ENCODE results near the gene EEF1AKMT3.

The EEF1AKMT3 gene

GRCh38 chr12:57755194-57755453 lies 17.3 kb upstream of the EEF1AKMT3 start:
- Mint-ChIP-seq H3K27me3 (no peaks in the 10 kb centered on the region), H3K27ac (no peak overlapping the region), H3K4me1 (peaks cover 70% of the 10 kb centered on the region), H3K9me3 (no peaks in the 10 kb centered on the region), H3K4me3 (peak overlapping the region; percentile 40 to 77)
- DNase-seq (no peak), ATAC-seq (no peak)

DNA sequence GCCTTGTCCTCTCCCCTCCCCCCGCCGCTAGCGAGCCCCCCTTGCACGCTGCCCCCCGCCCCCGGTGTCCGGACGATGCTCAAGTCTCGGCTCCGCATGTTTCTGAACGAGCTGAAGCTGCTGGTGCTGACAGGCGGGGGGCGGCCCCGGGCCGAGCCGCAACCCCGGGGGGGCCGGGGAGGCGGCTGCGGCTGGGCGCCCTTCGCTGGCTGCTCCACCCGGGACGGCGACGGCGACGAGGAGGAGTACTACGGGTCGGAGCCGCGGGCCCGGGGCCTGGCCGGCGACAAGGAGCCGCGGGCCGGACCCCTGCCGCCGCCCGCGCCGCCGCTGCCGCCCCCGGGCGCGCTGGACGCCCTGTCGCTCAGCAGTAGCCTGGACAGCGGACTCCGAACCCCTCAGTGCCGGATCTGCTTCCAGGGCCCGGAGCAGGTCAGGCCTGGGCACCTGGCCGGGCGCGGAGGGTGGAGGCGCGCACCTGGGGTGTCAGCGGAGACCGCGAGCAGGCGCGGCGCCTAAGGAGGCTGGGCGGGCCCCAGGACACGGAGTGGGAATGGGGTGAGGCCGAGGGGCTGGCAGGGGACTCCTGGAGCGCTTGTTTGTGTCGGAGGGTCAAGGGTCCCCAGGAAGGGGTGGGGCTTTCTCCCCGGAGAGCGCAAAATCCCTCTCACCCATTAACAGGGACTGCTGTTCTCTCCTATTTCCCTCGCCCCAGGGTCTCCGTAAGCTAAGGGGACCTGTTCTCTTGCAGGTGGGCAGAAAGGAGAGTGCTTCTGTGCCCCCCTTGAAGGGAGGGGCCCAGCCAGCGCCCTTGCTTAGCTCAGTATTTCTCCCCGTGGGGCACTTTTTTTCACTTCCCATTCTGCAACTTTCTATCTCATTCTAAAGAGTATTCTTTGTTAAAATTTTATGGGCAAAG lies 16.7 kb upstream of the EEF1AKMT3 start:
- DNase-seq (no peak), ATAC-seq (no peak)
- Mint-ChIP-seq H3K4me1 (peaks cover 64% of the 10 kb centered on the region), H3K4me3 (peak overlapping the region; percentile 92 to 93), H3K27me3 (no peaks in the 10 kb centered on the region), H3K27ac (peak overlapping the region; percentile 31 to 87), H3K9me3 (no peaks in the 10 kb centered on the region)

DNA sequence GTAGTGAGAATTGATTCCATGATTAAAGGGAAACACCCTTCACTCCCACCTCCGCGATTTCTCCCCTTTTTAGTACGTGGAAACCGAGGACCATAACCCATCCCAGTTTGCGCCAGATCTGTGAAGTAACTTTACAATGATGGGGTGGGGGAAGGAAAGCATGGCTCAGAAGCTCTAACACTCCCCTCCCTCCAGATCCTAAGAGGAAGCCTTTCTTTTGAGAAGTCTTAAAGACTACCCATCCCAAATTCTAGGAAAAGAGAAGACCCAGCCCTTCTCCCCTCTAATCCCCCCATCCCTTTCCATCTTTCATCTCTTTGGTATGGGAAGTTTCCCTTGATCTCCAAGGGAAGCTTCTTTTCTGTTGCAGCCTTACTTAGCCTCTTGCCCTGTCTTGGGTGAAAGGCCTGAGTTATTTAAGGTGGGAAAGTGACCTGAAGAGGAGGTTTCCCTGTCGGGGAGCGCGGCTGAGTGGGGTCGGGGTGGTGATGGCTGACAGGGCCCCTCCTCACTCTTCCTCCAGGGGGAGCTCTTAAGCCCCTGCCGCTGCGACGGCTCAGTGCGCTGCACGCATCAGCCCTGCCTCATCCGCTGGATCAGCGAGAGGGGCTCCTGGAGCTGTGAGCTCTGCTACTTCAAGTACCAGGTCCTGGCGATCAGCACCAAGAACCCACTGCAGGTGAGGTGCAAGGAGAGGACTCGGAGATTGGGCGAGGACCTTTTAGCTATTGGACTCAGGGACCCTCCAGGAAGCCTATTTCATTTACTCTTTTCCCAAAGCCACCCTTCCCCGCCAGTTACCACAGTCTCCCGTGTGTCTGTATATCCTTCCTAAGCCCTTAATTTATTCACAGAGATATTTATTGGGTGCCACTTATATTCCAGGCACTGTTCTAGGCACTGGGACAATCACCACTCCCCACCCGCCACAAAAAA lies 15.7 kb upstream of the EEF1AKMT3 start:
- Mint-ChIP-seq H3K27ac (peak overlapping the region; percentile 87), H3K4me1 (peaks cover 64% of the 10 kb centered on the region)

GRCh38 chr12:57757771-57758170 lies 14.6 kb upstream of the EEF1AKMT3 start:
- no peak overlapping the region for H3K27ac Mint-ChIP-seq
- no peak overlapping the region for H3K4me3 Mint-ChIP-seq
- H3K27me3 Mint-ChIP-seq, result no peaks in the 10 kb centered on the region
- no peaks in the 10 kb centered on the region for H3K9me3 Mint-ChIP-seq
- no peak for DNase-seq
- peaks cover 64% of the 10 kb centered on the region for H3K4me1 Mint-ChIP-seq
- ATAC-seq, result no peak

More for the DNA sequence above, 15.7 kb upstream of the EEF1AKMT3 start:
- Mint-ChIP-seq H3K9me3 (no peaks in the 10 kb centered on the region), H3K4me3 (peak overlapping the region; percentile 92 to 93), H3K27me3 (no peaks in the 10 kb centered on the region)
- DNase-seq (peak; percentile 75 to 76), ATAC-seq (peak; percentile 44)

- Mint-ChIP-seq H3K27ac (no peak overlapping the region), H3K4me3 (no peak overlapping the region), H3K9me3 (no peaks in the 10 kb centered on the region), H3K27me3 (no peaks in the 10 kb centered on the region), H3K4me1 (peaks cover 59% of the 10 kb centered on the region)
- DNase-seq (no peak), ATAC-seq (no peak)
These were observed 13.7 kb upstream of the EEF1AKMT3 start for GRCh38 chr12:57758552-57759359.

DNA sequence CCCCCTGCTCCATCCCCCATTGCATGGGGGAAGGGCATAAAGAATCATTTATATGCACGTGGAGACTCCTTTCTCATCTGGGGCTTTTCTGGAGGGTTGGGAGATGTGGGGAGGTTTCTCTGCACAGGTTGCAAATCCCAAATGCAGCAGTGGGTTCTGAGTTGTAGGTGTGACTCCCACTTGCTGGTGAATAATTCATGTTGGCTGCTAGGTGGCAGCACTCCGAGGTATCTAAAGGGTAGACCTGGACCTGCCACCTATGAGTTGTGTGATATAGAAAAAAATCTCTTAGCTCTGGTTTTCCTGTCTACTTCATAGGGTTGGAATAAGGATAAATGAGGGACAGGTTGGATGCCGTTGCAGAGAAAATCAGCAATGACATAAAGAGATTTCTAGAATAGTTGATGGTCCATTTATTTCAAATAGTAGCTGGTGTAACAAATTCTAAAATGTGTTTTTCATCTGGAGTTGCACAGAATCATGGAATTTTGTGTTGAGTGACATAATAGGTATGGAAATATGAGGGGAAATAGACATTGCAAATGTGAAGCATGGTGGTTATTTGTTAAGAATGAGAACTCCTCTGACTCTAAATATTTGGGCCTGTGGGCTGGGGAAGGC lies 12.9 kb upstream of the EEF1AKMT3 start:
- no peaks in the 10 kb centered on the region for H3K9me3 Mint-ChIP-seq
- H3K4me1 Mint-ChIP-seq, result peaks cover 59% of the 10 kb centered on the region
- DNase-seq, result no peak
- H3K27me3 Mint-ChIP-seq, result no peaks in the 10 kb centered on the region
- no peak overlapping the region for H3K27ac Mint-ChIP-seq
- H3K4me3 Mint-ChIP-seq, result no peak overlapping the region
- peak; percentile 42 for ATAC-seq

DNA sequence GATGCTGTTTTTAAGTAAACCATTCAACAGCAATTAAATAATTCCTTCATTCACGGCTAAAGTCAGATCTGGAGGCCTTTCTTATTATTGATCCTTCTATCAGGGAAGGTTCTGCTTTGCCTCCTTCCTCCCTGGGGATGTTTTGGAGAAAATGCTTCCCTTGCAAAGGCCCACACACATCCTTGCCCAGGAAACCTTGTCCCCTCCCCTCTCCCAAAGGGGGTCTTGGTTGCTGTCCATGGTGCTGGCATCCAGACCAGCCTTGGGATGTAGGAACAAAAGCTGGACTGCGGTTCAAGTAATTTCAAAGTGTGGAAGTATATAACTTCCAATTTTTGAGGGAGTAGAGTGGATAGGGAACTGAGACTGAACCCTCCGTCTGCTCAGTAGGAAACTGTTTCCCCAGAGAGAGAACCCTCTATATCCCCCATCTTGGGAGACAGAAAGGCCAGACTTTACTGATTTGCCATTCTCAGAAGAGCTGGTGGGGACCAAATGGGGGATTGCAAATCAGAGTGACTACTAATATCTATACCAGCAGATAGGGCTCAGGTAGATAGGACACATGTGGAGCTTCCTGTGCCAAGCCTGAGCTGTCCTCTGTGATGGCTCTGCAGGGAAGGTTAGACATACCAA lies 11.9 kb upstream of the EEF1AKMT3 start:
- no peak for ATAC-seq
- H3K4me3 Mint-ChIP-seq, result no peak overlapping the region

GRCh38 chr12:57761391-57761998 lies 10.9 kb upstream of the EEF1AKMT3 start:
- Mint-ChIP-seq H3K27me3 (peaks cover 4% of the 10 kb centered on the region), H3K4me3 (no peak overlapping the region), H3K9me3 (no peaks in the 10 kb centered on the region), H3K27ac (no peak overlapping the region), H3K4me1 (peaks cover 70% of the 10 kb centered on the region)
- no peak for DNase-seq
- ATAC-seq, result no peak

More for the DNA sequence above, 11.9 kb upstream of the EEF1AKMT3 start:
- Mint-ChIP-seq H3K27me3 (no peaks in the 10 kb centered on the region), H3K27ac (no peak overlapping the region), H3K4me1 (peaks cover 65% of the 10 kb centered on the region), H3K9me3 (no peaks in the 10 kb centered on the region)
- no peak for DNase-seq

DNA sequence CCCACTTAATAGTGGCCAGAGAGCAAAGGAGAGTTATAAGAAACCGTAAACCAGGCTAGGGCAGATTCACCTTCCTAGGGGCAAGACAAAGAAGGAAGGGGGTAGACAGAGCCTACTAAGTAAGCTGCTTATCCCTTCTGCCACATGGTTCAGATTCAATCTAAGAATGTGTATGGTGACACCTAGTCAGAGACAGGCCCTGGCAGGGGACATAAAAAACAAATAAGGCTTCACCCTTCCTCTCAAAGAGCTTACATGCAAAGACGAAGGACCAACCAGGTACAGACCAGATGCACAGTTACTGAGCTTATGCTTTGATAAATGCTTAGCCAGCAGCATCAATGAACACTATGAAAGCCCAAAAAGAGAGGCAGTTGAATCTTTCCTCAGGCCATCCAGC lies 10.0 kb upstream of the EEF1AKMT3 start:
- H3K27me3 Mint-ChIP-seq, result peaks cover 8% of the 10 kb centered on the region
- peaks cover 73% of the 10 kb centered on the region for H3K4me1 Mint-ChIP-seq
- DNase-seq (no peak), ATAC-seq (no peak)
- H3K27ac Mint-ChIP-seq, result no peak overlapping the region
- H3K4me3 Mint-ChIP-seq, result no peak overlapping the region
- no peaks in the 10 kb centered on the region for H3K9me3 Mint-ChIP-seq

DNA sequence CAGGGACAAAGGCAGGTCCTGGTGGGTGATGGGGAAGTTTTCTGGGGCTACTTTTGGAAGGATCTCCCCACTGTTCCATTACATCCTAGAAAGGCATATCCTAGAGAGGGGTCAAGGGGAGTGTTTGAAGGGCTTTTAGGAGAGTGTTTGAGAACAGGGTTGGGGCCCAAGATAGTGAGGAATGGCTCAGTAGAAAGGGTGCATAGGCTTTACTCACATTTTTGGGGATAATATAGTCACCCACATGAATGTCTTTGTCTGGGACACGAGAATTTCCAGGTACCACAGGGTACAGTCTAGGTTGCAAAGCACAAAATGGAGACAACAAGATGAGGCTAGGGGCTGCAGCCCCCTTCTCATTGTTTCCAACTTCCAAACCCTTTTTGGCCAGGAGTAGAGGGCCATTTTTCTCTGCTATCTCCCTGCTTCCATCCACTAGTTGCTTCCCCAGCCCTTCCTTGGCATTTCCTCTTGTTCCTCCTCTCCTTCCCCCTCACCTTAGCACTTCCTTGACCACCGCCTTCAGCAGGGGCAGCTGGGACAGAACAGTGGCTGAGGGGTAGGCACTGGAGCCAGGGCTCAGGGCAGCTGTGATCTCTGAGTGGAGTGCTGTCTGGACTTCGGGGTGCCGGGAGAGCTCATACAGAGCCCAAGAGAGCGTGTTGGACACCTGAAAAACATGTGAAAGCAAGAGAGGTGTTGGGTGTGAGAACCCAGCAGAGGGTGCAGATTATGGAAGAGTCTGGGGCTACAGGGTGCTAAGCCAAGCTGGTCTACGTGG lies 8.3 kb upstream of the EEF1AKMT3 start:
- Mint-ChIP-seq H3K4me1 (peaks cover 66% of the 10 kb centered on the region), H3K27me3 (peaks cover 8% of the 10 kb centered on the region), H3K9me3 (no peaks in the 10 kb centered on the region), H3K4me3 (peak overlapping the region; percentile 88 to 97), H3K27ac (peak overlapping the region in 1 of 2 donors; percentile 57)
- no peak for ATAC-seq
- no peak for DNase-seq

DNA sequence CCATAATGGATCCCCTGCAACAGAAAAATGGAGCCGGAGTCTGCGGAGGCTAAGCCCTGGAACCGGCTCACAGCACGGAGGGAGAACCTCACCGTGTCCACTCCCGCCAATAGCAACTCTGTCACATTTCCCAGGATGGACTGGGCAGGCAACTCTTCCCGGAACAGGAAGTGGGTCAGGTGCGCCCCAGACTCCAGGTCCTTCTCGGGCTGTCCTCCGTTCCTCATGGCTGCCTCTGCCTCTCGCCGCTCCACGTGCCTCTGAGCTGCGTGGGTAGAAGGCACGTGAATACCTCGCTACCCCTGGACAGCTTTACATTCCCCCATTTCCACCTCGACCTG lies 7.8 kb upstream of the EEF1AKMT3 start:
- Mint-ChIP-seq H3K9me3 (no peaks in the 10 kb centered on the region), H3K4me1 (peaks cover 61% of the 10 kb centered on the region), H3K4me3 (peak overlapping the region; percentile 88 to 97), H3K27me3 (peaks cover 8% of the 10 kb centered on the region), H3K27ac (peak overlapping the region in 1 of 2 donors; percentile 51)
- ATAC-seq (peak; percentile 26), DNase-seq (no peak)

GRCh38 chr12:57765003-57765697 lies 7.3 kb upstream of the EEF1AKMT3 start:
- Mint-ChIP-seq H3K27ac (peak overlapping the region; percentile 77 to 83), H3K27me3 (peaks cover 8% of the 10 kb centered on the region), H3K4me3 (peak overlapping the region; percentile 88 to 97), H3K4me1 (peaks cover 64% of the 10 kb centered on the region), H3K9me3 (no peaks in the 10 kb centered on the region)
- DNase-seq (peak; percentile 65 to 67), ATAC-seq (peak; percentile 81)
